Ishikawa (cell line): ENCODE measurements around the gene KMT5C.

Experiments
- EGR1 ChIP-seq: IDR thresholded peaks from 2 replicates; pipeline ENCODE4 v1.6.1; 2012
- EP300 ChIP-seq: IDR thresholded peaks from 2 replicates; pipeline ENCODE4 v1.6.1; 2012; ENCODE audit warnings: borderline replicate concordance
- FOXM1 ChIP-seq: IDR thresholded peaks from 2 replicates; pipeline ENCODE4 v1.6.1; 2012; ENCODE audit warnings: low read depth, borderline replicate concordance
- MAX ChIP-seq: IDR thresholded peaks from 2 replicates; pipeline ENCODE4 v1.6.1; 2012
- RAD21 ChIP-seq: IDR thresholded peaks from 2 replicates; pipeline ENCODE4 v1.6.1; 2012; ENCODE audit warnings: low read depth
- TAF1 ChIP-seq: IDR thresholded peaks from 2 replicates; pipeline ENCODE4 v1.6.1; 2012; ENCODE audit warnings: low read depth, mild to moderate bottlenecking
- TEAD4 ChIP-seq: IDR thresholded peaks from 2 replicates; pipeline ENCODE4 v1.6.1; 2012
- TF ChIP-seq, protein P1 (sequence below): IDR thresholded peaks from 2 replicates; pipeline ENCODE4 v1.6.1; 2012; ENCODE audit warnings: low read depth, mild to moderate bottlenecking

- TF ChIP-seq RAD21 (no peak), EP300 (no peak), MAX (no peak), TAF1 (no peak), EGR1 (no peak), TEAD4 (no peak), FOXM1 (no peak)
- TF ChIP-seq, protein P1, sequence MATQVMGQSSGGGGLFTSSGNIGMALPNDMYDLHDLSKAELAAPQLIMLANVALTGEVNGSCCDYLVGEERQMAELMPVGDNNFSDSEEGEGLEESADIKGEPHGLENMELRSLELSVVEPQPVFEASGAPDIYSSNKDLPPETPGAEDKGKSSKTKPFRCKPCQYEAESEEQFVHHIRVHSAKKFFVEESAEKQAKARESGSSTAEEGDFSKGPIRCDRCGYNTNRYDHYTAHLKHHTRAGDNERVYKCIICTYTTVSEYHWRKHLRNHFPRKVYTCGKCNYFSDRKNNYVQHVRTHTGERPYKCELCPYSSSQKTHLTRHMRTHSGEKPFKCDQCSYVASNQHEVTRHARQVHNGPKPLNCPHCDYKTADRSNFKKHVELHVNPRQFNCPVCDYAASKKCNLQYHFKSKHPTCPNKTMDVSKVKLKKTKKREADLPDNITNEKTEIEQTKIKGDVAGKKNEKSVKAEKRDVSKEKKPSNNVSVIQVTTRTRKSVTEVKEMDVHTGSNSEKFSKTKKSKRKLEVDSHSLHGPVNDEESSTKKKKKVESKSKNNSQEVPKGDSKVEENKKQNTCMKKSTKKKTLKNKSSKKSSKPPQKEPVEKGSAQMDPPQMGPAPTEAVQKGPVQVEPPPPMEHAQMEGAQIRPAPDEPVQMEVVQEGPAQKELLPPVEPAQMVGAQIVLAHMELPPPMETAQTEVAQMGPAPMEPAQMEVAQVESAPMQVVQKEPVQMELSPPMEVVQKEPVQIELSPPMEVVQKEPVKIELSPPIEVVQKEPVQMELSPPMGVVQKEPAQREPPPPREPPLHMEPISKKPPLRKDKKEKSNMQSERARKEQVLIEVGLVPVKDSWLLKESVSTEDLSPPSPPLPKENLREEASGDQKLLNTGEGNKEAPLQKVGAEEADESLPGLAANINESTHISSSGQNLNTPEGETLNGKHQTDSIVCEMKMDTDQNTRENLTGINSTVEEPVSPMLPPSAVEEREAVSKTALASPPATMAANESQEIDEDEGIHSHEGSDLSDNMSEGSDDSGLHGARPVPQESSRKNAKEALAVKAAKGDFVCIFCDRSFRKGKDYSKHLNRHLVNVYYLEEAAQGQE, result no peak
Observed at GRCh38 chr19:55336101-55336500, 3.6 kb upstream of the KMT5C start.
